Chondrocyte (in vitro differentiated cells): ENCODE data around the gene CHPF2. TPM values are rescaled to one million over a fixed set of nuclear protein-coding genes. Genes with fewer than 3 reads are reported as not detected.

Source experiments
- DNase-seq: peaks from one replicate; pipeline ENCODE4 v3.0.0; 2021; ENCODE audit warnings: mixed read lengths, low spot score
- H3K27ac Mint-ChIP-seq: one replicate; pipeline ENCODE4 v1.8.0; 2021; ENCODE audit warnings: mild to moderate bottlenecking, moderate library complexity, mixed read lengths; ENCODE audit not compliant: unreplicated experiment
- H3K27me3 Mint-ChIP-seq: 2 replicates; pipeline ENCODE4 v1.8.0; 2021; ENCODE audit warnings: low read depth, mixed read lengths
- H3K36me3 Mint-ChIP-seq: 2 replicates; pipeline ENCODE4 v1.8.0; 2021; ENCODE audit warnings: low read depth, mixed read lengths
- H3K4me1 Mint-ChIP-seq: 2 replicates; pipeline ENCODE4 v1.8.0; 2021; ENCODE audit warnings: low read depth, mild to moderate bottlenecking, mixed read lengths
- H3K4me3 Mint-ChIP-seq: one replicate; pipeline ENCODE4 v1.8.0; 2021; ENCODE audit warnings: mild to moderate bottlenecking, moderate library complexity, mixed read lengths; ENCODE audit not compliant: unreplicated experiment
- H3K9me3 Mint-ChIP-seq: 2 replicates; pipeline ENCODE4 v1.8.0; 2021; ENCODE audit warnings: low read depth, mixed read lengths
- CTCF ChIP-seq: fragments of 200-600 bp; sonication (generic); IDR thresholded peaks from 2 replicates; pipeline ENCODE4 v1.5.0; 2021; ENCODE audit warnings: antibody characterized with exemption, mild to moderate bottlenecking, moderate library complexity
- total RNA-seq: library from RNA; stranded (reverse); gene quantifications from 3 replicates; pipeline ENCODE4 v1.2.1, GENCODE V29; 2021

CHPF2 gene
- total RNA-seq, 1 donor from 2014 or later = 98.3 TPM

- no peak for TF ChIP-seq CTCF
- H3K27me3 Mint-ChIP-seq = peaks cover 27% of the 10 kb centered on the region
- no peaks in the 10 kb centered on the region for H3K4me1 Mint-ChIP-seq
- H3K27ac Mint-ChIP-seq = no peak overlapping the region
- no peaks in the 10 kb centered on the region for H3K36me3 Mint-ChIP-seq
- no peaks in the 10 kb centered on the region for H3K9me3 Mint-ChIP-seq
- no peak overlapping the region for H3K4me3 Mint-ChIP-seq
- peak; percentile 48 for DNase-seq
Measured at GRCh38 chr7:151188252-151188542, 44.1 kb upstream of the CHPF2 start.

GRCh38 chr7:151189038-151189437 lies 43.2 kb upstream of the CHPF2 start:
- Mint-ChIP-seq H3K27ac (no peak overlapping the region), H3K4me3 (no peak overlapping the region), H3K9me3 (no peaks in the 10 kb centered on the region), H3K27me3 (peaks cover 31% of the 10 kb centered on the region), H3K36me3 (no peaks in the 10 kb centered on the region), H3K4me1 (no peaks in the 10 kb centered on the region)
- no peak for TF ChIP-seq CTCF
- DNase-seq = no peak

GRCh38 chr7:151191544-151191943 lies 40.7 kb upstream of the CHPF2 start:
- DNase-seq = no peak
- Mint-ChIP-seq H3K4me1 (no peaks in the 10 kb centered on the region), H3K9me3 (no peaks in the 10 kb centered on the region), H3K27me3 (peaks cover 41% of the 10 kb centered on the region), H3K4me3 (no peak overlapping the region), H3K27ac (no peak overlapping the region), H3K36me3 (no peaks in the 10 kb centered on the region)
- TF ChIP-seq CTCF = no peak

- TF ChIP-seq CTCF = no peak
- H3K27ac Mint-ChIP-seq = no peak overlapping the region
- peaks cover 37% of the 10 kb centered on the region for H3K27me3 Mint-ChIP-seq
- H3K4me1 Mint-ChIP-seq = no peaks in the 10 kb centered on the region
- H3K4me3 Mint-ChIP-seq = no peak overlapping the region
- DNase-seq = no peak
- no peaks in the 10 kb centered on the region for H3K36me3 Mint-ChIP-seq
- H3K9me3 Mint-ChIP-seq = no peaks in the 10 kb centered on the region
Measured at GRCh38 chr7:151192002-151192539, 40.2 kb upstream of the CHPF2 start.

GRCh38 chr7:151193203-151193978 lies 38.9 kb upstream of the CHPF2 start:
- H3K27ac Mint-ChIP-seq = no peak overlapping the region
- no peaks in the 10 kb centered on the region for H3K9me3 Mint-ChIP-seq
- no peaks in the 10 kb centered on the region for H3K36me3 Mint-ChIP-seq
- H3K4me1 Mint-ChIP-seq = no peaks in the 10 kb centered on the region
- peaks cover 33% of the 10 kb centered on the region for H3K27me3 Mint-ChIP-seq
- DNase-seq = no peak
- H3K4me3 Mint-ChIP-seq = no peak overlapping the region
- no peak for TF ChIP-seq CTCF
